Left ventricle myocardium inferior (tissue), 1 donor: Measurements from ENCODE around the gene CLIC5. TPM values are rescaled to one million over a fixed set of nuclear protein-coding genes. Genes with fewer than 3 reads are reported as not detected.

Experiments
- DNase-seq: peaks from one replicate; pipeline ENCODE4 v3.0.0-alpha.2; 2020
- H3K27ac ChIP-seq: fragments of 200-600 bp; replicated peaks from 2 replicates; pipeline ENCODE4 v1.8.0; 2021
- H3K27me3 ChIP-seq: fragments of 200-600 bp; 2 replicates; pipeline ENCODE4 v1.8.0; 2021; ENCODE audit warnings: low read depth
- H3K36me3 ChIP-seq: fragments of 200-600 bp; 2 replicates; pipeline ENCODE4 v1.8.0; 2021
- H3K4me1 ChIP-seq: fragments of 200-600 bp; 2 replicates; pipeline ENCODE4 v1.8.0; 2021
- H3K4me3 ChIP-seq: fragments of 200-600 bp; 2 replicates; pipeline ENCODE4 v1.8.0; 2021; ENCODE audit warnings: mild to moderate bottlenecking, moderate library complexity
- H3K9me3 ChIP-seq: fragments of 200-600 bp; replicated peaks from 2 replicates; pipeline ENCODE4 v1.8.0; 2021
- intact Hi-C: fragments of 100-400 bp; cut with micrococcal nuclease; formaldehyde crosslinking; loops from one replicate; pipeline ENCODE4 v1.11.0; 2022
- total RNA-seq: library from RNA; stranded (reverse); fragmentation: NEBNext Ultra II Directional; extraction: Animal tissue kit (Norgen Biotek cat#: 25700); gene quantifications from one replicate; pipeline ENCODE4 v1.2.1, GENCODE V29; 2021
- TF ChIP-seq, protein P1 (sequence below): fragments of 200-600 bp; IDR thresholded peaks from 2 replicates; pipeline ENCODE4 v1.8.0; 2021; ENCODE audit warnings: antibody characterized with exemption, mild to moderate bottlenecking, borderline replicate concordance
- donor health status: DM: no; HTN: yes; CAD: no; lungs with severe emphysema.

The CLIC5 gene
- total RNA-seq, 1 donor from 2014 or later: 285 TPM

DNA sequence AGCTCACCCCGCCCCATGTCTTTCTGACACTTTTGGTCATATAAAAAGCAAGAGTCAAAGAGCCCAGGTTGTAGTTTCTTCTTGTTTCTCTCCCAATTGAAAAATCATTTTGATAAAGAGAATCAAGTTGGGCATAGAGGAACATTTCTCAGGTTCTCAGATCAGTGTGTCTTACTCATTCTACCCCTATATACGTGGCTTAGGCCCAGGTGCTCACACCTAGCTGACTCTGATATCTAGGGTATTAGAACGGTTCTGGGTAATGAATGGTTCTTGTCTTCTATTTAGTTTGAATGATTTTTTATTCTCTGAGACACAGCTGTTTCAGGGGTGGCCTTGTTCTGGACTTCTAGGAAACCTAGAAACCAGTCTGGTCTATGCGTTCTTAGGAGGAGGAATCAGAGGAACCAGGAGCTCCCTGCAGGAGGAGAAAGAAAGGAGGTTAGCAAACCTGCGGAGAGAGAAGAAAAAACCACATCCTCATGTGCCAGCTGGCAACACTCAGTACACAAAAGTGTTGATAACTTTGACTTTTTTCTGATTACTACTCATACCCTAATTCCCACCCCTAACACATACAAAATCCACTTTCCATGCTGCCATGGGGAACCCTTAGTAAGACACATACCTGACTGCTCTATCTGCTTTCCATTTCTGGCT lies 178.0 kb downstream of the CLIC5 start:
- TF ChIP-seq, protein P1, sequence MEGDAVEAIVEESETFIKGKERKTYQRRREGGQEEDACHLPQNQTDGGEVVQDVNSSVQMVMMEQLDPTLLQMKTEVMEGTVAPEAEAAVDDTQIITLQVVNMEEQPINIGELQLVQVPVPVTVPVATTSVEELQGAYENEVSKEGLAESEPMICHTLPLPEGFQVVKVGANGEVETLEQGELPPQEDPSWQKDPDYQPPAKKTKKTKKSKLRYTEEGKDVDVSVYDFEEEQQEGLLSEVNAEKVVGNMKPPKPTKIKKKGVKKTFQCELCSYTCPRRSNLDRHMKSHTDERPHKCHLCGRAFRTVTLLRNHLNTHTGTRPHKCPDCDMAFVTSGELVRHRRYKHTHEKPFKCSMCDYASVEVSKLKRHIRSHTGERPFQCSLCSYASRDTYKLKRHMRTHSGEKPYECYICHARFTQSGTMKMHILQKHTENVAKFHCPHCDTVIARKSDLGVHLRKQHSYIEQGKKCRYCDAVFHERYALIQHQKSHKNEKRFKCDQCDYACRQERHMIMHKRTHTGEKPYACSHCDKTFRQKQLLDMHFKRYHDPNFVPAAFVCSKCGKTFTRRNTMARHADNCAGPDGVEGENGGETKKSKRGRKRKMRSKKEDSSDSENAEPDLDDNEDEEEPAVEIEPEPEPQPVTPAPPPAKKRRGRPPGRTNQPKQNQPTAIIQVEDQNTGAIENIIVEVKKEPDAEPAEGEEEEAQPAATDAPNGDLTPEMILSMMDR: no peak

DNA sequence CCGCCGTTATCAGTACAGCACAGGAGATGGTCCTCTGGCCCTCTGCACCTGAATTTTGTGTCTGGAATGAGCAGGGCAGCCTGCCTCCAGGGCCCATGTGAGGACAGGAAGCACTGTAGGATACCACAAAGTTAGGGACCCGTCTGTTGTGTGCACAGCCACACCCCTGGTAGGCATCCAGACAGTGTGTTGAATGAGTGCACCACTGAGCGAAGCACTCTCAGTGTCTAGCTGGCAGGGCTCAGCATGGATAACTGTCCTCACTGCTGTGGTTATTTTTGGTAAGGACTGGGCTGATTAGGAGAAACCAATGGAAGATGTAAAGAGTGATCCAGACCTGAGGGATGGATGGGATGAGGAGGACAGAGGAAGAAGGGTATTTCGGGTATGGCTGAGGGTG lies 178.7 kb downstream of the CLIC5 start:
- H3K36me3 ChIP-seq: no peaks in the 10 kb centered on the region
- H3K9me3 ChIP-seq: no peaks in the 10 kb centered on the region
- peaks cover 18% of the 10 kb centered on the region for H3K4me1 ChIP-seq
- no peak overlapping the region for H3K4me3 ChIP-seq
- DNase-seq: no peak
- TF ChIP-seq, protein P1: no peak
- H3K27me3 ChIP-seq: no peaks in the 10 kb centered on the region
- H3K27ac ChIP-seq: no peak overlapping the region
- intact Hi-C loops: no loop called here

More for the DNA sequence above, 178.0 kb downstream of the CLIC5 start:
- Histone ChIP-seq H3K4me1 (peaks cover 18% of the 10 kb centered on the region), H3K27me3 (no peaks in the 10 kb centered on the region), H3K27ac (no peak overlapping the region), H3K9me3 (no peaks in the 10 kb centered on the region), H3K4me3 (no peak overlapping the region), H3K36me3 (no peaks in the 10 kb centered on the region)
- no peak for DNase-seq
- intact Hi-C loops: no loop called here

DNA sequence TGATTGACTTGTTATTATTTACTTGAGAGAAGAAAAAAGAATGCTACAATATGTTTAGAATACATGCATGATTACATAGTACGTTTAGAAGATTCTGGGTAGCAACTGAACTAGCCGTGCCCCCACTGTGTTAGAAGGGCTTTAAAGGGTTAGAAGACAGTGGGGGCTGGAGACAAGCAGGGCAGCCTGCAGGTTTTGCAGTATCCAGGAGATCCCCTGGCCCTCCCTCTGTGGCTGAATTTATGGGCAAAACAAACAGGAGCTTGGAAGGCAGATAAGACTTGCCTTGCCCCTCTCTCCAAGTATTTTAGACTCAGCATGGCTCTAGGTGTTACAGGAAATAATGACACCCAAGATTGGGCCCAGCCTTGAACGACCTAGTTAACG lies 179.2 kb downstream of the CLIC5 start:
- peaks cover 18% of the 10 kb centered on the region for H3K4me1 ChIP-seq
- H3K4me3 ChIP-seq: no peak overlapping the region
- H3K27ac ChIP-seq: no peak overlapping the region
- H3K27me3 ChIP-seq: no peaks in the 10 kb centered on the region
- no peaks in the 10 kb centered on the region for H3K9me3 ChIP-seq
- TF ChIP-seq, protein P1: no peak
- no peaks in the 10 kb centered on the region for H3K36me3 ChIP-seq
- DNase-seq: no peak
- intact Hi-C loops: no loop called here

GRCh38 chr6:45835721-45836437 lies 179.8 kb downstream of the CLIC5 start:
- intact Hi-C loops: no loop called here
- Histone ChIP-seq H3K9me3 (no peaks in the 10 kb centered on the region), H3K27ac (peak overlapping the region; percentile 5), H3K4me1 (peaks cover 21% of the 10 kb centered on the region), H3K27me3 (no peaks in the 10 kb centered on the region), H3K4me3 (no peak overlapping the region), H3K36me3 (no peaks in the 10 kb centered on the region)
- no peak for DNase-seq
- TF ChIP-seq, protein P1: no peak

- Histone ChIP-seq H3K27me3 (no peaks in the 10 kb centered on the region), H3K9me3 (peaks cover 7% of the 10 kb centered on the region), H3K36me3 (no peaks in the 10 kb centered on the region), H3K4me3 (no peak overlapping the region), H3K4me1 (peaks cover 22% of the 10 kb centered on the region), H3K27ac (no peak overlapping the region)
- intact Hi-C loops: no loop called here
- DNase-seq: no peak
- TF ChIP-seq, protein P1: no peak
Measured at GRCh38 chr6:45832063-45832462, 183.6 kb downstream of the CLIC5 start.

Other genes with a start within 250 kb of the CLIC5 start
- gene ENPP4, start 114.1 kb upstream of the CLIC5 start, total RNA-seq: 21.9 TPM
- 3.0 TPM for gene ENPP5, start 155.1 kb upstream of the CLIC5 start, total RNA-seq